Raji (cell line): ENCODE results near the gene TMEM38A.

ENCODE experiments used
- POLR2A ChIP-seq: IDR thresholded peaks from 2 replicates; pipeline ENCODE4 v1.6.1; 2011; ENCODE audit warnings: low read depth, low read length, control low read depth; ENCODE audit not compliant: insufficient read depth

Gene TMEM38A

GRCh38 chr19:16703677-16704076, 42.7 kb downstream of the TMEM38A start:
- no peak for TF ChIP-seq POLR2A

GRCh38 chr19:16714702-16715287, 53.9 kb downstream of the TMEM38A start:
- no peak for TF ChIP-seq POLR2A

GRCh38 chr19:16715611-16716010, 54.7 kb downstream of the TMEM38A start:
- TF ChIP-seq POLR2A: no peak

GRCh38 chr19:16721051-16721450, 60.1 kb downstream of the TMEM38A start:
- no peak for TF ChIP-seq POLR2A

- TF ChIP-seq POLR2A: no peak
These were observed 61.7 kb downstream of the TMEM38A start for GRCh38 chr19:16722591-16722990.

GRCh38 chr19:16726916-16727315, 66.0 kb downstream of the TMEM38A start:
- no peak for TF ChIP-seq POLR2A

- TF ChIP-seq POLR2A: no peak
These were observed 75.8 kb downstream of the TMEM38A start for GRCh38 chr19:16736709-16737108.

- no peak for TF ChIP-seq POLR2A
These were observed 77.0 kb downstream of the TMEM38A start for GRCh38 chr19:16737911-16738310.

- TF ChIP-seq POLR2A: no peak
These were observed 78.6 kb downstream of the TMEM38A start for GRCh38 chr19:16739546-16739945.
